ENCODE measurements around the gene CD226.

The CD226 gene

GRCh38 chr18:69898241-69898861, 49.3 kb downstream of the CD226 start:
- Histone ChIP-seq H3K4me1 (ENCODE audit: low read depth, poor library complexity, severe bottlenecking) (no peaks in the 10 kb centered on the region), H3K79me2 (ENCODE audit: insufficient read depth, low read depth) (no peaks in the 10 kb centered on the region), H3K4me3 (IDR thresholded peaks at IDR 0.05; ENCODE audit: insufficient read depth, low read depth, low read length) (no peak overlapping the region), H4K20me1 (ENCODE audit: insufficient read depth) (no peaks in the 10 kb centered on the region), H3K4me2 (no peak overlapping the region), H3K9ac (no peak overlapping the region), H3K27me3 (ENCODE audit: insufficient read depth, low read depth) (no peaks in the 10 kb centered on the region), H3K27ac (no peak overlapping the region), H3K36me3 (ENCODE audit: insufficient read depth) (no peaks in the 10 kb centered on the region), H2AFZ (ENCODE audit: low read depth) (no peak overlapping the region)
- TF ChIP-seq CTCF (conservative IDR thresholded peaks at IDR 0.05; ENCODE audit: low read depth, low read length), result no peak

DNA sequence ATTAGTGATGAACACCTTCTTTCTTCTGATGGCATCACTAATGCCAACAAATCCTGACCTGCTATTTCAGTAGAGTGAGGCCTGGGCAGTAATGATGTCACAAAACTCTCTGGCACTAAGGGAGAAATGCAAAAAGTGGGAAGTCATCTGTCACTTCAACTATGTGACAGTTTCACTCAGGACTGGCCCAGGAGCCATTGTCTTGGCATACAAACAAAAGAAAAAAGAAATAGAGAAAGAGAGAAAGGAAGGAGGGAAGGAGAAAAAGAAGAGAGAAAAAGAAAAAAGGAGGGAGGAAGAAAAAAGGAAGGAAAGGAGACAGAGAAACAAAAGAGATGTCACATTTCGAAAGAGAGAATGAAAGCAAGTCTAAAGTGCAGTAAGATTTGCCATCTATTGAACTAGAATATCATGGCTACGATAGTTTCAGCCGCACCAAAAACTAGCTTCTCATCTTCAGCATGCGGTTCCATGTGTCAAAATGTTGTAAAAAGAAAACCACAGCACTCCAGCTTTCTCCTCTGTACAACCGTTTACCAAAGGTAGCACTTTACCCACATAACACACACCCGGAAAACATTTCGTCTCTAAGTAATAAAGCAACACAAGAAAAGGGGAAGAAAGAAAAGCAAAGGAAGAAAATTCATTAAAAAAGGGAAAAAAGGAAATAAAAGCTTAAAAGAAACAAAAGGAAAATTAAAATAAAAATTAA, 50.1 kb downstream of the CD226 start:
- H3K27me3 ChIP-seq (ENCODE audit: insufficient read depth, low read depth), result no peaks in the 10 kb centered on the region
- no peak overlapping the region for H2AFZ ChIP-seq (ENCODE audit: low read depth)
- TF ChIP-seq CTCF (conservative IDR thresholded peaks at IDR 0.05; ENCODE audit: low read depth, low read length), result no peak
- H3K4me1 ChIP-seq (ENCODE audit: low read depth, poor library complexity, severe bottlenecking), result no peaks in the 10 kb centered on the region
- H3K27ac ChIP-seq, result no peak overlapping the region
- no peaks in the 10 kb centered on the region for H3K79me2 ChIP-seq (ENCODE audit: insufficient read depth, low read depth)
- H4K20me1 ChIP-seq (ENCODE audit: insufficient read depth), result no peaks in the 10 kb centered on the region
- no peak overlapping the region for H3K9ac ChIP-seq
- no peaks in the 10 kb centered on the region for H3K36me3 ChIP-seq (ENCODE audit: insufficient read depth)
- no peak overlapping the region for H3K4me3 ChIP-seq (IDR thresholded peaks at IDR 0.05; ENCODE audit: insufficient read depth, low read depth, low read length)
- H3K4me2 ChIP-seq, result no peak overlapping the region

GRCh38 chr18:69895066-69896047, 52.3 kb downstream of the CD226 start:
- no peak overlapping the region for H3K27ac ChIP-seq
- H3K36me3 ChIP-seq (ENCODE audit: insufficient read depth), result no peaks in the 10 kb centered on the region
- TF ChIP-seq CTCF (conservative IDR thresholded peaks at IDR 0.05; ENCODE audit: low read depth, low read length), result no peak
- H3K4me3 ChIP-seq (IDR thresholded peaks at IDR 0.05; ENCODE audit: insufficient read depth, low read depth, low read length), result no peak overlapping the region
- H3K27me3 ChIP-seq (ENCODE audit: insufficient read depth, low read depth), result no peaks in the 10 kb centered on the region
- H3K4me2 ChIP-seq, result no peak overlapping the region
- H3K9ac ChIP-seq, result no peak overlapping the region
- no peak overlapping the region for H2AFZ ChIP-seq (ENCODE audit: low read depth)
- no peaks in the 10 kb centered on the region for H4K20me1 ChIP-seq (ENCODE audit: insufficient read depth)
- H3K4me1 ChIP-seq (ENCODE audit: low read depth, poor library complexity, severe bottlenecking), result no peaks in the 10 kb centered on the region
- no peaks in the 10 kb centered on the region for H3K79me2 ChIP-seq (ENCODE audit: insufficient read depth, low read depth)

GRCh38 chr18:69894467-69894866, 53.2 kb downstream of the CD226 start:
- Histone ChIP-seq H3K4me3 (IDR thresholded peaks at IDR 0.05; ENCODE audit: insufficient read depth, low read depth, low read length) (no peak overlapping the region), H3K36me3 (ENCODE audit: insufficient read depth) (no peaks in the 10 kb centered on the region), H2AFZ (ENCODE audit: low read depth) (no peak overlapping the region), H3K79me2 (ENCODE audit: insufficient read depth, low read depth) (no peaks in the 10 kb centered on the region), H3K27me3 (ENCODE audit: insufficient read depth, low read depth) (no peaks in the 10 kb centered on the region), H3K9ac (no peak overlapping the region), H4K20me1 (ENCODE audit: insufficient read depth) (no peaks in the 10 kb centered on the region), H3K4me1 (ENCODE audit: low read depth, poor library complexity, severe bottlenecking) (no peaks in the 10 kb centered on the region), H3K27ac (no peak overlapping the region), H3K4me2 (no peak overlapping the region)
- no peak for TF ChIP-seq CTCF (conservative IDR thresholded peaks at IDR 0.05; ENCODE audit: low read depth, low read length)

All from KMS-11 (cell line).